ENCODE results near the gene CABCOCO1. TPM values are rescaled to one million over a fixed set of nuclear protein-coding genes. Genes with fewer than 3 reads are reported as not detected.

CABCOCO1 gene
- total RNA-seq, 1 donor from 2014 or later: not detected

DNA sequence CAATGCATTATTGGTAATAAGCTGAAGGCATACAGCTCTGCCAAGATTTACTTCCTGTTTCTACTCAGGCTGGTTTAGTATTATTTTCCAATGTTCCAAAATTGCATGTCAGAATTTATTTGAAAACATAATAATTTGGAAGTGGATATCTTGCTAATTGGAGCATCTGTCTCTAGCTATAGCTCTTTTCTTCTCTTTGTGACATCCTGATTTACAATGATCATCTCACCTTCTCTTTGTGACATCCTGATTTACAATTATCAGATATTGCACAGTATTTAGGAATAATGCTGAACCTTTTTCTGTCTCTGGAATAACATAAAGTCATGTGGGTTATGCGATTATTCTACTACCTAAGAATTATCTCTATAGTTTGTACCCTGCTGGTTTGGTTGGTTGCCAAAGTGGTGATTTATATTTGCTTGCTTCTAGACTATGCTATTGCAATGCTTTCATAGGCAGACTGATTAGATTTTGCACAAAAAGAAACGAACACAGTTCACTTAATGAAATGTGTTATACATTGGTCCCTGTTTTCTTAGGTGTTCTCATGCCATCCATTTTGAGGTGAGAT is 44.3 kb upstream of the CABCOCO1 start:
- FAIRE-seq: no peak
- no peak overlapping the region for H3K4me3 ChIP-seq (ENCODE audit: low read depth, low read length)
- no peak for DNase-seq (ENCODE audit: low read depth)
- H3K27me3 ChIP-seq (ENCODE audit: control insufficient read depth, insufficient read depth, low read length): no peaks in the 10 kb centered on the region
- TF ChIP-seq, protein P1, sequence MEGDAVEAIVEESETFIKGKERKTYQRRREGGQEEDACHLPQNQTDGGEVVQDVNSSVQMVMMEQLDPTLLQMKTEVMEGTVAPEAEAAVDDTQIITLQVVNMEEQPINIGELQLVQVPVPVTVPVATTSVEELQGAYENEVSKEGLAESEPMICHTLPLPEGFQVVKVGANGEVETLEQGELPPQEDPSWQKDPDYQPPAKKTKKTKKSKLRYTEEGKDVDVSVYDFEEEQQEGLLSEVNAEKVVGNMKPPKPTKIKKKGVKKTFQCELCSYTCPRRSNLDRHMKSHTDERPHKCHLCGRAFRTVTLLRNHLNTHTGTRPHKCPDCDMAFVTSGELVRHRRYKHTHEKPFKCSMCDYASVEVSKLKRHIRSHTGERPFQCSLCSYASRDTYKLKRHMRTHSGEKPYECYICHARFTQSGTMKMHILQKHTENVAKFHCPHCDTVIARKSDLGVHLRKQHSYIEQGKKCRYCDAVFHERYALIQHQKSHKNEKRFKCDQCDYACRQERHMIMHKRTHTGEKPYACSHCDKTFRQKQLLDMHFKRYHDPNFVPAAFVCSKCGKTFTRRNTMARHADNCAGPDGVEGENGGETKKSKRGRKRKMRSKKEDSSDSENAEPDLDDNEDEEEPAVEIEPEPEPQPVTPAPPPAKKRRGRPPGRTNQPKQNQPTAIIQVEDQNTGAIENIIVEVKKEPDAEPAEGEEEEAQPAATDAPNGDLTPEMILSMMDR (IDR thresholded peaks at IDR 0.05; ENCODE audit: insufficient read depth, low read length, severe bottlenecking): no peak
- no peaks in the 10 kb centered on the region for H3K36me3 ChIP-seq (ENCODE audit: control insufficient read depth, insufficient read depth, low read length)

DNA sequence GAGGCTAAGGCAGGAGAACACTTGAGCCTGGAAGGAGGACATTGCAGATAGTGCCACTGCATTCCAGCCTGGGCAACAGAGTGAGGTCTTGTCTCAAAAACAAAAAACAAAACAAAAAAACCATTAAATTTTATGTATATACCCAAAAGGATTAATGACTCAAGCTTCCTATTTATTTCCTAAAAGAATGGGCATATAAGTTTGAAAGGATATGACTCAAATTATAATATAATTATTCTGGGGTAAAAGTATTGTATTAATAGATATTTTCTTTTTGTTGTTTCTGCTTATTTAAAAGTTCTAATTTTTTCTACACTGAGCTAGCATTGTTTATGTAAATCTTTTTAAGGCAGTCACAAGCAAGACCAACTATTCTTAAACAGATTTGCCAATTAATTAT is 42.2 kb upstream of the CABCOCO1 start:
- no peaks in the 10 kb centered on the region for H3K36me3 ChIP-seq (ENCODE audit: control insufficient read depth, insufficient read depth, low read length)
- H3K27me3 ChIP-seq (ENCODE audit: control insufficient read depth, insufficient read depth, low read length): no peaks in the 10 kb centered on the region
- no peak for DNase-seq (ENCODE audit: low read depth)
- H3K4me3 ChIP-seq (ENCODE audit: low read depth, low read length): no peak overlapping the region
- no peak for FAIRE-seq
- TF ChIP-seq, protein P1 (IDR thresholded peaks at IDR 0.05; ENCODE audit: insufficient read depth, low read length, severe bottlenecking): no peak

DNA sequence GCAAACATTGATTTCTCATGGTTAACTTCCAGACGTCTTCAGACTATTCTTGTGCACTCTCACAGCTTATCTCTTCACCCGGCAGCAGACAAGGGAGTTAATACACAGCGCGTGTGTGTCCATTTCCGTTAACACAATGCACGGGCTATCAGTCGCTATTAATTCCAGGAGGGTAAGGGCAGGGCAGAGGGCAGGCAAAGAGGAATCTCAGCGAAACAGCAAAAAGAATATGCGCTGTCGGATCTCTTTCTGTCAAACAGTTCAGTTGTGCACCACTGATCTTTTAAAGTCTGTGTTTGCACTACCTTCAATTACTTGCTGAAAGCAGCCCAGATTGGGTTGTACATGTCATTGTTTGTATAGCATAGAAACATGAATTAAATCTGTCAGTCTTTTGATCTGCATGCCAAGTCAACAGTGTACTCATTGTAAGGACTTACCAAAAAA is 41.1 kb upstream of the CABCOCO1 start:
- H3K36me3 ChIP-seq (ENCODE audit: control insufficient read depth, insufficient read depth, low read length): no peaks in the 10 kb centered on the region
- no peaks in the 10 kb centered on the region for H3K27me3 ChIP-seq (ENCODE audit: control insufficient read depth, insufficient read depth, low read length)
- no peak overlapping the region for H3K4me3 ChIP-seq (ENCODE audit: low read depth, low read length)
- TF ChIP-seq, protein P1 (IDR thresholded peaks at IDR 0.05; ENCODE audit: insufficient read depth, low read length, severe bottlenecking): no peak
- DNase-seq (ENCODE audit: low read depth) (peak; percentile 45), FAIRE-seq (no peak)

DNA sequence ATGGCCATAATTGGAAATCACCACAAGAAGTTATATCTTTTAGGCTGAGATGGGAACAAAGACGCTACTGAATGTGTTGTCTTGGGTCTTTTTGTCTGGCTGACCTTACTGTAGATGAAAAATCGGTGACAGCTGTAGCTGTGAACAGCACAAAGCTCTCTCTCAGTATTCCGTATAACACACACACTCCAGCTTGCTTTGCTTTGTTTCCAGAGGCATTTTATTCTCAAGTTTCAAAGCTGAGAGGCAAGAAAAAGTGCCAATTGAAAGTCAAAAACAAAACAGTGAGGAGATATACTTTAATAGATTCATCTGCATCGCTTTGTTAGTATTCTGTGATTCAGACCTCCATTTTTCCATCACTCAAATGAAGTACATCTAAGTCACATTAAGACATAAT is 39.6 kb upstream of the CABCOCO1 start:
- Histone ChIP-seq H3K36me3 (ENCODE audit: control insufficient read depth, insufficient read depth, low read length) (no peaks in the 10 kb centered on the region), H3K4me3 (ENCODE audit: low read depth, low read length) (no peak overlapping the region), H3K27me3 (ENCODE audit: control insufficient read depth, insufficient read depth, low read length) (no peaks in the 10 kb centered on the region)
- FAIRE-seq (no peak), DNase-seq (ENCODE audit: low read depth) (no peak)
- TF ChIP-seq, protein P1 (IDR thresholded peaks at IDR 0.05; ENCODE audit: insufficient read depth, low read length, severe bottlenecking): no peak

DNA sequence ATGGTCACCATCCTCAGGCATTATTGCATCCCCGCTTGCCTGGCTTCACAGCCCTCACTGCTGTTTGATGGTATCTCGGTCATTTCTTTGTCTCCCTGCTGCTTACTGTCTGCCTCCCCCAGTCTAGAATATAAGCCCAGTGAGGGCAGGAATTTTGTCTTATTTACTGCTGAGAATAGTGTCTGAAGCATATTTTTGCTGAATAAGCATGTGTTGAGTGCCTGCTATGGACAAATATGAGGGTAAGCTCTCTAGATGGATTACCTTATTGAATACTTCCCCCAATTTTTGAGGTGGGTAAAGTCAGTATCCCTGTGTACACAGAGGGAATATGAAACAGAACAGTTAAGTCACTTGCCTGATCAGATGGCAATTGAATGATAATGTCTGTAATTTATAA is 36.5 kb upstream of the CABCOCO1 start:
- DNase-seq (ENCODE audit: low read depth): no peak
- H3K27me3 ChIP-seq (ENCODE audit: control insufficient read depth, insufficient read depth, low read length): no peaks in the 10 kb centered on the region
- no peak for FAIRE-seq
- H3K4me3 ChIP-seq (ENCODE audit: low read depth, low read length): no peak overlapping the region
- TF ChIP-seq, protein P1 (IDR thresholded peaks at IDR 0.05; ENCODE audit: insufficient read depth, low read length, severe bottlenecking): no peak
- H3K36me3 ChIP-seq (ENCODE audit: control insufficient read depth, insufficient read depth, low read length): no peaks in the 10 kb centered on the region

DNA sequence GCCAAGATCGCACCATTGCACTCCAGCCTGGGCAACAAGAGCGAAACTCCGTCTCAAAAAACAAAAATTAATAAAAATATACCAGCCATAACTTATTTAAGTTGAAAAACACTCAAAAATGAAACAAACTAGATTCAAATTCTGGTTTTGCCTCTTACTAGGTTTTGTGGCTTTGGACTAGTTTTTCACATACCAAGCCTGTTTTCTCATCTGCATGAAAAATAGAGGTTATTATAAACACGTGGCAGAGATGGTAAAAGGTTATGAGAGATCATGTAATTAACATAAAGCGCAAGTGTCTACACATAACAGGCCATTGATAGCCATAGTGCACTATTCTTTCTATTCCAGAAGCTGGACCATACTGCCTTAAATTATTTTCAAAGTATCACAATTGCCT is 35.5 kb upstream of the CABCOCO1 start:
- no peaks in the 10 kb centered on the region for H3K36me3 ChIP-seq (ENCODE audit: control insufficient read depth, insufficient read depth, low read length)
- DNase-seq (ENCODE audit: low read depth) (no peak), FAIRE-seq (no peak)
- TF ChIP-seq, protein P1 (IDR thresholded peaks at IDR 0.05; ENCODE audit: insufficient read depth, low read length, severe bottlenecking): no peak
- no peak overlapping the region for H3K4me3 ChIP-seq (ENCODE audit: low read depth, low read length)
- no peaks in the 10 kb centered on the region for H3K27me3 ChIP-seq (ENCODE audit: control insufficient read depth, insufficient read depth, low read length)

All from bronchial epithelial cell (primary cell).